ENCODE results near the gene ADCY9.
"Not testable (repeated sequence)": the region's sequence is repeated elsewhere in the genome, so short reads cannot be mapped to it uniquely, and the experiment has no call there.

The ADCY9 gene

GRCh38 chr16:3949946-3950342 lies 166.3 kb downstream of the ADCY9 start:
- DNase-seq (ENCODE audit: low read depth), result no peak

GRCh38 chr16:3949287-3949686 lies 167.0 kb downstream of the ADCY9 start:
- no peak for DNase-seq (ENCODE audit: low read depth)

- DNase-seq (ENCODE audit: low read depth), result no peak
Measured at GRCh38 chr16:3948378-3948995, 167.8 kb downstream of the ADCY9 start.

- DNase-seq (ENCODE audit: low read depth), result no peak
Measured at GRCh38 chr16:3946604-3947180, 169.6 kb downstream of the ADCY9 start.

GRCh38 chr16:3945751-3946603 lies 170.3 kb downstream of the ADCY9 start:
- DNase-seq (ENCODE audit: low read depth), result no peak

GRCh38 chr16:3944457-3944856 lies 171.8 kb downstream of the ADCY9 start:
- DNase-seq (ENCODE audit: low read depth), result not testable (repeated sequence)

- DNase-seq (ENCODE audit: low read depth), result not testable (repeated sequence)
Measured at GRCh38 chr16:3942146-3942545, 174.1 kb downstream of the ADCY9 start.

GRCh38 chr16:3938843-3939624 lies 177.2 kb downstream of the ADCY9 start:
- DNase-seq (ENCODE audit: low read depth), result peak; percentile 16

GRCh38 chr16:3938471-3938842 lies 177.8 kb downstream of the ADCY9 start:
- no peak for DNase-seq (ENCODE audit: low read depth)

GRCh38 chr16:3937066-3937875 lies 179.0 kb downstream of the ADCY9 start:
- no peak for DNase-seq (ENCODE audit: low read depth)

GRCh38 chr16:3935921-3936320 lies 180.3 kb downstream of the ADCY9 start:
- no peak for DNase-seq (ENCODE audit: low read depth)

GRCh38 chr16:3934491-3935181 lies 181.6 kb downstream of the ADCY9 start:
- no peak for DNase-seq (ENCODE audit: low read depth)

- not testable (repeated sequence) for DNase-seq (ENCODE audit: low read depth)
Measured at GRCh38 chr16:3927147-3927546, 189.1 kb downstream of the ADCY9 start.

- DNase-seq (ENCODE audit: low read depth), result no peak
Measured at GRCh38 chr16:3924763-3925162, 191.5 kb downstream of the ADCY9 start.

- no peak for DNase-seq (ENCODE audit: low read depth)
Measured at GRCh38 chr16:3922241-3922640, 194.0 kb downstream of the ADCY9 start.

- no peak for DNase-seq (ENCODE audit: low read depth)
Measured at GRCh38 chr16:3920206-3920605, 196.0 kb downstream of the ADCY9 start.

GRCh38 chr16:3919413-3919812 lies 196.8 kb downstream of the ADCY9 start:
- no peak for DNase-seq (ENCODE audit: low read depth)

GRCh38 chr16:3915426-3916260 lies 200.6 kb downstream of the ADCY9 start:
- no peak for DNase-seq (ENCODE audit: low read depth)

- DNase-seq (ENCODE audit: low read depth), result no peak
Measured at GRCh38 chr16:3912897-3913296, 203.3 kb downstream of the ADCY9 start.
